HCEC 1CT (cell line): ENCODE measurements around the gene COL6A2.
"Not testable (repeated sequence)": the region's sequence is repeated elsewhere in the genome, so short reads cannot be mapped to it uniquely, and the experiment has no call there.

ENCODE experiments used
- DNase-seq: peaks from one replicate; pipeline ENCODE4 v3.0.0-alpha.2; 2017

The COL6A2 gene

GRCh38 chr21:46097336-46098293, at the start of gene COL6A2:
COL6A2 (plus strand) TSS chr21:46098112.
- DNase-seq: peak; percentile 72

- DNase-seq: peak; percentile 100
These were observed 48.7 kb upstream of the COL6A2 start for GRCh38 chr21:46048926-46049889.

- DNase-seq: no peak
These were observed 47.8 kb upstream of the COL6A2 start for GRCh38 chr21:46049890-46050667.

DNA sequence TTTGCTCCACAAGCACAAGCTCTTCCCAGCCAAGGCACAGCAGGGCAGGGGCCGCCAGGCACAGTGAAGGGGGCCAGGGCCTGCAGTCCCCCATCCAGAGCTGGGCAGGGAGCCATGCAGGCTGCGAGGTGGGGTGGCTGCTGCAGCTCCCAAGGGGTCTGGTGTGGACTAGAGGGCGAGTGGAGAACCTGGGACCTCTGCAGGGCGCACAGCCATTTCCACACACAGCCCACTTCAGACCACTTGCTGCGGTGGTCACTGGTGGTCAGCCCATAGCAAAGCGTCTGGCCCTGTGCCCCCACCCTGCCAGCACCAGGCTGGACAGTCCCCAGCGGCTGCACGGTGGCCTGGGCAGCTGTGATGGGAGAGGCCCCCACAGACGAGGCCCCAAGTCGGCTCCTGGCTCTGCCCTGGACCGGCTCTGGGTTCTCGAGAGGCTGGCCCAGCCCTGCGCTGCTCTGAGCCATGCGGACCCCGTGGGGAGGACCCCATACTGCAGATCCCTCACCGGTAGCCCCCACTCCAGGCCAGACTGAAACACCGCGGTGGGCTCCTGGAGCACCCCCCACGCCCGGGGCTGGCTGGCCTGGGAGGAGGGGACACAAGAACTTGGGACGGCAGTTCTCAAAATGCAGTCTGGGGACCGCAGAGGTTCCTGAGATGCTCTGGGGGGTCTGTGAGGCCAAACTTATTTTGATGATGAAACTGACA, 47.1 kb upstream of the COL6A2 start:
- DNase-seq: no peak

GRCh38 chr21:46051379-46051770, 46.5 kb upstream of the COL6A2 start:
- no peak for DNase-seq

GRCh38 chr21:46051821-46052675, 45.9 kb upstream of the COL6A2 start:
- no peak for DNase-seq

DNA sequence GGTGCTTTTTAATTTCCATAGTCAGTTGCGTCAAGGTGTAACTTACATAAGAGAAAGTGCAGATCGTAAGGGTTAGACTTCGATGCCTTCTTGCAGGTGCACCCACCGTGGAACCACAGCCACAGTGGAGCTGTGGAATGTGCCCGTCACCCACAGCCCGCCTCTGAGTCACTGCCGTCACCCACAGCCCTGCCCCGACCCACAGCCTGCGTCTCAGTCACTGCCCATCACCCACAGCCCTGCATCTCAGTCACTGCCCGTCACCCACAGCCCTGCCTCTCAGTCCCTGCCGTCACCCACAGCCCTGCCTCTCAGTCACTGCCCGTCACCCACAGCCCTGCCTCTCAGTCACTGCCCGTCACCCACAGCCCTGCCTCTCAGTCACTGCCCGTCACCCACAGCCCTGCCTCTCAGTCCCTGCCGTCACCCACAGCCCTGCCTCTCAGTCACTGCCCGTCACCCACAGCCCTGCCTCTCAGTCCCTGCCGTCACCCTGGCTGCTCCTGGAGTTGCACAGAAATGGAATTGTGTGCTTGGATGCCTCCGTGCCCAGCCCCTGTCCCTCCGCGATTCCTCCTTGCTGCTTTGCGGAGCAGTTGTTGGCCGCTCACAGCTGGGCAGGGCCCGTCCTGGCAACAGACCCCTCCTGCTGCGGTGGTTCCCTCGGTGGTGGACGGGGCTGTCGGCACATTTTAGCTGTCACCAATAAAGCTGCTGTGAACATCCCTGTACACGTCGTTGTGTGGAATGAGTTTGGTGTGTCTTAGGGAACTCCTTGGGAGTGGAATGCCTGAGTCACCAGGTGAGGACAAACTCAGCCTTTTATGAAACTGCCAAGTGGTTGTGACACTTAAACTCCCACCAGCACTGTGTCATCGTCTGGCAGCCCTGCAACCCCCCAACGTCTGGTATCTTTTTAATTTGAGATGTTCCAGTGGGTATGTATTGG, 44.9 kb upstream of the COL6A2 start:
- DNase-seq: peak; percentile 62

- DNase-seq: no peak
These were observed 43.9 kb upstream of the COL6A2 start for GRCh38 chr21:46054031-46054430.

DNA sequence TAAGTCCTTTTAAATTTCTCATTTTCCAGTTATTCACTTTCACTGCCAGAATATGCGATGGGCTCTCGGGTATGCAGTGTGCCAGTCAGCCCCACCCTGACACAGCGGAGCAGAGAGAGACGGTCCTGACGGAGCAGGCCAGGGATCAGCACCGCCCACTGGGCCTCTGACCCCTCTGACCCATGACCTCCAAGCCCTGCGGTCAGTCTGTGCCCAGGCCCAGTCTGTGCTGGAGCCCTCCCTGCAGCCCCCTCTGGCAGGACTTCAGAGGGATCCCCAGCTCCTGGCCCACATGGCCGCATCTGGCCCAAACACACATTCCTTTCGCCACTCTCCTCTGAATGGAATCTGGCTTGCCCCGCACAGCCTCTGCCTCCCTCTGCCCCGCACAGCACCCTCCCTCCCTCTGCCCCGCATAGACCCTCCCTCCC, 43.4 kb upstream of the COL6A2 start:
- DNase-seq: peak; percentile 62

DNA sequence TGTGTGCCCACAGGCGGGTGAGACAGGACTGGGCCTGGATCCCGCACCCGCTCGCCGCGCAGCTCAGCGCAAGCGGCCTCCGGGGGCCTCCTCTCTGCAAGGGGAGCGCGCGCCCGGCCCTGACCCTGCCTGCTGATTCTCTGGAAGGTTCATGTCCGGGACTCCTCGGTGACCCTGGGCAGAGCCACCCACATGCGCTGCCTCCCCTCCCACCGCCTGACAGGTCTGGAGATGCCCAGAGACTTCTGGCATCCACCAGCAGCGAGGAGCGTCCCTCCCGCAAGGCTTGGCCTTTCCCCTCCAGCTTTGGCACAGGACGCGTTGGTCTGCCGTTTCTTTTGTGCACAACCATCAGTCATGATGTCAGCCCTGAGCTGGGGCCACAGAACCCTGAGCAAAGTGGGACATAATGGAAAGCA, 42.0 kb upstream of the COL6A2 start:
- no peak for DNase-seq

- DNase-seq: peak; percentile 94
These were observed 41.4 kb upstream of the COL6A2 start for GRCh38 chr21:46056450-46056903.

DNA sequence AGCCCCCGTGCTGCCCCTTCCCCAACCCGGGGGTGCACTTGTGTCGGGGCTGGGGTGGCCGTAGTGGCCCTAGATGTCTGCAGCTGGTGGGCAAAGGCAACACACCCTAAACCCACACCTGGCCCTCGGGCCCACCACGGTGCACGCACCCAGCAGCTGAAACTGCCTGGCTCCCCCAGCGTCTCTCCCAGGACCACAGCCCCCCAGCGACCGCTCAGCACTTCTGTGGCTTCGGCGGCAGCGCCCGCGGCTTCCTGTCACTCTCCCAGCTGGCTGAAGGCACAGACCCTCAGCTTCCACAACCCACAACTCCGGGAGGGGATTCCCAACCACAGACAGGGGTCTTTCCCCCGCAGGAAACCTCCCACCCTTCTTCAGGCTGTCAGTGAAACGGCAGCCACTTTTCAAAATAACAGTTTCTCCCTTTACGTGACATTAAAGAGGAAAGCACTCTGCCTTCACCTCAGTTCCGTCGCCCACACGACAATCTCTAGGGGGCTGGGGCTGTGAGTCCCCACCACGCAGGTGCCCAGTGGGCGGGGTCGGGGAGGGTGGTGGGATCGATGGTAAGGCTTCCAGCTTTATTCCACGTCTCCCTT, 40.7 kb upstream of the COL6A2 start:
- no peak for DNase-seq

GRCh38 chr21:46057710-46058241, 40.1 kb upstream of the COL6A2 start:
- no peak for DNase-seq

DNA sequence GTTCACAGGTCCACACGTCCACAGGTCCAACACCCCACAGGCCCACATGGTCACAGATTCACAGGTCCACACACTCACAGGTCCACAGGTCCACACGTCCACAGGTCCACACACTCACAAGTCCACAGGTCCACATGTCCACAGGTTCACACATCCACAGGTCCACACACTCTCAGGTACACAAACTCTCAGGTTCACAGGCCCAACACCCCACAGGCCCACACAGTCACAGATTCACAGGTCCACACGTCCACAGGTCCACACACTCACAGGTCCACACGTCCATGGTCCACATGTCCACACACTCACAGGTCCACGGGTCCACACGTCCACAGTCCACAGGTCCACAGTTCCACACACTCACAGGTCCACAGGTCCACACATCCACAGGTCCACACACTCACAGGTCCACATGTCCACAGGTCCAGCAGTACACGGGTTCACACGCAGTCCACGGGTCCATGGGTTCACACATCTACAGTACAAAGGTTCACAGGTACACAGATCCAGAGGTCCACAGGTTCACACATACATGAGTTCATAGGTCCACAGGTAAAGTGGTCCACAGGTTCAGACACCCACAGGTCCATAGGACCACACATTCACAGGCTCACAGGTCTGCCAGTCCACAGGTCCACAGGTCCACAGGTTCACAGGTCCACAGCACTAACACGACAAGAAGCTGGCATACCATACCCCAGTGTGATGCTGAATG, 39.3 kb upstream of the COL6A2 start:
- DNase-seq: no peak

- no peak for DNase-seq
These were observed 38.7 kb upstream of the COL6A2 start for GRCh38 chr21:46059195-46059594.

- DNase-seq: not testable (repeated sequence)
These were observed 38.0 kb upstream of the COL6A2 start for GRCh38 chr21:46059711-46060455.

GRCh38 chr21:46060596-46061061, 37.3 kb upstream of the COL6A2 start:
- DNase-seq: peak; percentile 97
